PFSK-1 (cell line): Measurements from ENCODE around the gene OSBPL10.

Experiments
- FOXP2 ChIP-seq: optimal IDR thresholded peaks from 2 replicates; pipeline ENCODE3; 2011; ENCODE audit warnings: borderline replicate concordance, control low read depth, inconsistent platforms; ENCODE audit not compliant: insufficient read depth; ENCODE audit errors: extremely low read length, extremely low read depth
- POLR2AphosphoS5 ChIP-seq: IDR thresholded peaks from 2 replicates; pipeline ENCODE4 v1.6.1; 2012; ENCODE audit warnings: low read depth, mild to moderate bottlenecking, control low read depth, low read length, moderate library complexity
- REST ChIP-seq, 2 experiments: IDR thresholded peaks; 2 replicates each; pipeline versions ENCODE4 v1.6.1 to v1.8.0; 2011 to 2012; ENCODE audit warnings: low read depth in 2 of 2, low read length in 2 of 2, control low read depth in 1 of 2, inconsistent platforms in 1 of 2, mild to moderate bottlenecking in 1 of 2, moderate library complexity in 1 of 2; ENCODE audit not compliant: insufficient read depth in 1 of 2
- SIN3A ChIP-seq: IDR thresholded peaks from 2 replicates; pipeline ENCODE4 v1.6.1; 2012; ENCODE audit warnings: mild to moderate bottlenecking, low read length, moderate library complexity, borderline replicate concordance; ENCODE audit not compliant: insufficient read depth
- TAF1 ChIP-seq: IDR thresholded peaks from 2 replicates; pipeline ENCODE4 v1.6.1; 2012; ENCODE audit warnings: low read length, control low read depth, borderline replicate concordance; ENCODE audit not compliant: insufficient read depth

- TF ChIP-seq POLR2AphosphoS5, result no peak
- no peak for TF ChIP-seq SIN3A
- no peak for TF ChIP-seq TAF1
- TF ChIP-seq REST (IDR thresholded peaks at IDR 0.05; ENCODE audit: insufficient read depth in 1 of 2, low read depth in 2 of 2, low read length in 2 of 2), result no peak
- no peak for TF ChIP-seq FOXP2
Observed at GRCh38 chr3:31709005-31709404, 272.1 kb downstream of the OSBPL10 start.
